ENCODE results near the gene SDHD. TPM values are rescaled to one million over a fixed set of nuclear protein-coding genes. Genes with fewer than 3 reads are reported as not detected.

Gene SDHD
- total and polyA plus RNA-seq, 9 of the 15 experiments (the other 6 are each of a cell fraction or from before 2014, with no cell fraction given): 150 to 1,225 (median 215) TPM

DNA sequence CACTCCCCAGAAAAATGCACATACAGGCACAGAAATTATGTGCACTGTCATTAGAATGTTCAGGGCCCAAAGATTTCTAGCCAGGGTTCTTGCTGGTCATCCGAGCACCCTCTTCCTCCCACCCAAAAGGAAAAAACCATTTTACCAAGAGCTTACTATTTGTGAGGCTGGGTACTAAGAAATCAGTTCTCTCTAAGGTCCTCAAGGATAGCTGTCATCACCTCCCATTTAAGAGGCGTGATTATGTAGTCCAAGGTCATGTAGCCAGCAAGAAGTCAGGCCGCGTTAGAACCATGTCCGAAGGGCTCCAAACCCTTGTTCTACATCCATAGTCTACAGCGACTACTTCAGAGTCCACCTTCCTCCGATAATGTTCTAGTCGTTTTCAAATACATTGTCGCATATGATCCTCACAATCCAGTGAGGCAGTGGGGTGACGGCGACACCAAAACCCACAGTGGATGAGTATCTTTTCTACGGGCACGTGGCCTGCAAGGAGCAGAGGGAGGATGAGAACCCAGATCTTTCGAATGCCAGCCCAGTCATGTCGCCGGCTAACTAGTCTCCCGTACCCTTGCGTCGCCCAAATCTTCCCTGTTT lies 751 bp upstream of the SDHD start (continued):
- TF ChIP-seq, protein P1, sequence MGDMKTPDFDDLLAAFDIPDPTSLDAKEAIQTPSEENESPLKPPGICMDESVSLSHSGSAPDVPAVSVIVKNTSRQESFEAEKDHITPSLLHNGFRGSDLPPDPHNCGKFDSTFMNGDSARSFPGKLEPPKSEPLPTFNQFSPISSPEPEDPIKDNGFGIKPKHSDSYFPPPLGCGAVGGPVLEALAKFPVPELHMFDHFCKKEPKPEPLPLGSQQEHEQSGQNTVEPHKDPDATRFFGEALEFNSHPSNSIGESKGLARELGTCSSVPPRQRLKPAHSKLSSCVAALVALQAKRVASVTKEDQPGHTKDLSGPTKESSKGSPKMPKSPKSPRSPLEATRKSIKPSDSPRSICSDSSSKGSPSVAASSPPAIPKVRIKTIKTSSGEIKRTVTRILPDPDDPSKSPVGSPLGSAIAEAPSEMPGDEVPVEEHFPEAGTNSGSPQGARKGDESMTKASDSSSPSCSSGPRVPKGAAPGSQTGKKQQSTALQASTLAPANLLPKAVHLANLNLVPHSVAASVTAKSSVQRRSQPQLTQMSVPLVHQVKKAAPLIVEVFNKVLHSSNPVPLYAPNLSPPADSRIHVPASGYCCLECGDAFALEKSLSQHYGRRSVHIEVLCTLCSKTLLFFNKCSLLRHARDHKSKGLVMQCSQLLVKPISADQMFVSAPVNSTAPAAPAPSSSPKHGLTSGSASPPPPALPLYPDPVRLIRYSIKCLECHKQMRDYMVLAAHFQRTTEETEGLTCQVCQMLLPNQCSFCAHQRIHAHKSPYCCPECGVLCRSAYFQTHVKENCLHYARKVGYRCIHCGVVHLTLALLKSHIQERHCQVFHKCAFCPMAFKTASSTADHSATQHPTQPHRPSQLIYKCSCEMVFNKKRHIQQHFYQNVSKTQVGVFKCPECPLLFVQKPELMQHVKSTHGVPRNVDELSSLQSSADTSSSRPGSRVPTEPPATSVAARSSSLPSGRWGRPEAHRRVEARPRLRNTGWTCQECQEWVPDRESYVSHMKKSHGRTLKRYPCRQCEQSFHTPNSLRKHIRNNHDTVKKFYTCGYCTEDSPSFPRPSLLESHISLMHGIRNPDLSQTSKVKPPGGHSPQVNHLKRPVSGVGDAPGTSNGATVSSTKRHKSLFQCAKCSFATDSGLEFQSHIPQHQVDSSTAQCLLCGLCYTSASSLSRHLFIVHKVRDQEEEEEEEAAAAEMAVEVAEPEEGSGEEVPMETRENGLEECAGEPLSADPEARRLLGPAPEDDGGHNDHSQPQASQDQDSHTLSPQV (IDR thresholded peaks at IDR 0.05): peak; percentile 54; the same call in 1 of the 2 replicates
- TF ChIP-seq NEUROD1 (IDR thresholded peaks at IDR 0.05; ENCODE audit: borderline replicate concordance, low read depth, low read length, partially characterized antibody) (peak; percentile 29), ZNF778 (CRISPR knock-in tag; IDR thresholded peaks at IDR 0.05) (no peak)
- TF ChIP-seq, protein P2, sequence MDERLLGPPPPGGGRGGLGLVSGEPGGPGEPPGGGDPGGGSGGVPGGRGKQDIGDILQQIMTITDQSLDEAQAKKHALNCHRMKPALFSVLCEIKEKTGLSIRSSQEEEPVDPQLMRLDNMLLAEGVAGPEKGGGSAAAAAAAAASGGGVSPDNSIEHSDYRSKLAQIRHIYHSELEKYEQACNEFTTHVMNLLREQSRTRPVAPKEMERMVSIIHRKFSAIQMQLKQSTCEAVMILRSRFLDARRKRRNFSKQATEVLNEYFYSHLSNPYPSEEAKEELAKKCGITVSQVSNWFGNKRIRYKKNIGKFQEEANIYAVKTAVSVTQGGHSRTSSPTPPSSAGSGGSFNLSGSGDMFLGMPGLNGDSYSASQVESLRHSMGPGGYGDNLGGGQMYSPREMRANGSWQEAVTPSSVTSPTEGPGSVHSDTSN (CRISPR knock-in tag; IDR thresholded peaks at IDR 0.05; ENCODE audit: low read depth): no peak
- TF ChIP-seq, protein P2 (tag; conservative IDR thresholded peaks at IDR 0.05; ENCODE audit: low read depth): peak; percentile 47
- TF ChIP-seq, protein P3, sequence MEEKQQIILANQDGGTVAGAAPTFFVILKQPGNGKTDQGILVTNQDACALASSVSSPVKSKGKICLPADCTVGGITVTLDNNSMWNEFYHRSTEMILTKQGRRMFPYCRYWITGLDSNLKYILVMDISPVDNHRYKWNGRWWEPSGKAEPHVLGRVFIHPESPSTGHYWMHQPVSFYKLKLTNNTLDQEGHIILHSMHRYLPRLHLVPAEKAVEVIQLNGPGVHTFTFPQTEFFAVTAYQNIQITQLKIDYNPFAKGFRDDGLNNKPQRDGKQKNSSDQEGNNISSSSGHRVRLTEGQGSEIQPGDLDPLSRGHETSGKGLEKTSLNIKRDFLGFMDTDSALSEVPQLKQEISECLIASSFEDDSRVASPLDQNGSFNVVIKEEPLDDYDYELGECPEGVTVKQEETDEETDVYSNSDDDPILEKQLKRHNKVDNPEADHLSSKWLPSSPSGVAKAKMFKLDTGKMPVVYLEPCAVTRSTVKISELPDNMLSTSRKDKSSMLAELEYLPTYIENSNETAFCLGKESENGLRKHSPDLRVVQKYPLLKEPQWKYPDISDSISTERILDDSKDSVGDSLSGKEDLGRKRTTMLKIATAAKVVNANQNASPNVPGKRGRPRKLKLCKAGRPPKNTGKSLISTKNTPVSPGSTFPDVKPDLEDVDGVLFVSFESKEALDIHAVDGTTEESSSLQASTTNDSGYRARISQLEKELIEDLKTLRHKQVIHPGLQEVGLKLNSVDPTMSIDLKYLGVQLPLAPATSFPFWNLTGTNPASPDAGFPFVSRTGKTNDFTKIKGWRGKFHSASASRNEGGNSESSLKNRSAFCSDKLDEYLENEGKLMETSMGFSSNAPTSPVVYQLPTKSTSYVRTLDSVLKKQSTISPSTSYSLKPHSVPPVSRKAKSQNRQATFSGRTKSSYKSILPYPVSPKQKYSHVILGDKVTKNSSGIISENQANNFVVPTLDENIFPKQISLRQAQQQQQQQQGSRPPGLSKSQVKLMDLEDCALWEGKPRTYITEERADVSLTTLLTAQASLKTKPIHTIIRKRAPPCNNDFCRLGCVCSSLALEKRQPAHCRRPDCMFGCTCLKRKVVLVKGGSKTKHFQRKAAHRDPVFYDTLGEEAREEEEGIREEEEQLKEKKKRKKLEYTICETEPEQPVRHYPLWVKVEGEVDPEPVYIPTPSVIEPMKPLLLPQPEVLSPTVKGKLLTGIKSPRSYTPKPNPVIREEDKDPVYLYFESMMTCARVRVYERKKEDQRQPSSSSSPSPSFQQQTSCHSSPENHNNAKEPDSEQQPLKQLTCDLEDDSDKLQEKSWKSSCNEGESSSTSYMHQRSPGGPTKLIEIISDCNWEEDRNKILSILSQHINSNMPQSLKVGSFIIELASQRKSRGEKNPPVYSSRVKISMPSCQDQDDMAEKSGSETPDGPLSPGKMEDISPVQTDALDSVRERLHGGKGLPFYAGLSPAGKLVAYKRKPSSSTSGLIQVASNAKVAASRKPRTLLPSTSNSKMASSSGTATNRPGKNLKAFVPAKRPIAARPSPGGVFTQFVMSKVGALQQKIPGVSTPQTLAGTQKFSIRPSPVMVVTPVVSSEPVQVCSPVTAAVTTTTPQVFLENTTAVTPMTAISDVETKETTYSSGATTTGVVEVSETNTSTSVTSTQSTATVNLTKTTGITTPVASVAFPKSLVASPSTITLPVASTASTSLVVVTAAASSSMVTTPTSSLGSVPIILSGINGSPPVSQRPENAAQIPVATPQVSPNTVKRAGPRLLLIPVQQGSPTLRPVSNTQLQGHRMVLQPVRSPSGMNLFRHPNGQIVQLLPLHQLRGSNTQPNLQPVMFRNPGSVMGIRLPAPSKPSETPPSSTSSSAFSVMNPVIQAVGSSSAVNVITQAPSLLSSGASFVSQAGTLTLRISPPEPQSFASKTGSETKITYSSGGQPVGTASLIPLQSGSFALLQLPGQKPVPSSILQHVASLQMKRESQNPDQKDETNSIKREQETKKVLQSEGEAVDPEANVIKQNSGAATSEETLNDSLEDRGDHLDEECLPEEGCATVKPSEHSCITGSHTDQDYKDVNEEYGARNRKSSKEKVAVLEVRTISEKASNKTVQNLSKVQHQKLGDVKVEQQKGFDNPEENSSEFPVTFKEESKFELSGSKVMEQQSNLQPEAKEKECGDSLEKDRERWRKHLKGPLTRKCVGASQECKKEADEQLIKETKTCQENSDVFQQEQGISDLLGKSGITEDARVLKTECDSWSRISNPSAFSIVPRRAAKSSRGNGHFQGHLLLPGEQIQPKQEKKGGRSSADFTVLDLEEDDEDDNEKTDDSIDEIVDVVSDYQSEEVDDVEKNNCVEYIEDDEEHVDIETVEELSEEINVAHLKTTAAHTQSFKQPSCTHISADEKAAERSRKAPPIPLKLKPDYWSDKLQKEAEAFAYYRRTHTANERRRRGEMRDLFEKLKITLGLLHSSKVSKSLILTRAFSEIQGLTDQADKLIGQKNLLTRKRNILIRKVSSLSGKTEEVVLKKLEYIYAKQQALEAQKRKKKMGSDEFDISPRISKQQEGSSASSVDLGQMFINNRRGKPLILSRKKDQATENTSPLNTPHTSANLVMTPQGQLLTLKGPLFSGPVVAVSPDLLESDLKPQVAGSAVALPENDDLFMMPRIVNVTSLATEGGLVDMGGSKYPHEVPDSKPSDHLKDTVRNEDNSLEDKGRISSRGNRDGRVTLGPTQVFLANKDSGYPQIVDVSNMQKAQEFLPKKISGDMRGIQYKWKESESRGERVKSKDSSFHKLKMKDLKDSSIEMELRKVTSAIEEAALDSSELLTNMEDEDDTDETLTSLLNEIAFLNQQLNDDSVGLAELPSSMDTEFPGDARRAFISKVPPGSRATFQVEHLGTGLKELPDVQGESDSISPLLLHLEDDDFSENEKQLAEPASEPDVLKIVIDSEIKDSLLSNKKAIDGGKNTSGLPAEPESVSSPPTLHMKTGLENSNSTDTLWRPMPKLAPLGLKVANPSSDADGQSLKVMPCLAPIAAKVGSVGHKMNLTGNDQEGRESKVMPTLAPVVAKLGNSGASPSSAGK (IDR thresholded peaks at IDR 0.05): peak; percentile 83

Data from K562 (cell line).